ENCODE measurements around the gene VPS13D. TPM values are rescaled to one million over a fixed set of nuclear protein-coding genes. Genes with fewer than 3 reads are reported as not detected.

The VPS13D gene
- total RNA-seq, 2 donors from 2014 or later, result 63.5 to 67.6 TPM

DNA sequence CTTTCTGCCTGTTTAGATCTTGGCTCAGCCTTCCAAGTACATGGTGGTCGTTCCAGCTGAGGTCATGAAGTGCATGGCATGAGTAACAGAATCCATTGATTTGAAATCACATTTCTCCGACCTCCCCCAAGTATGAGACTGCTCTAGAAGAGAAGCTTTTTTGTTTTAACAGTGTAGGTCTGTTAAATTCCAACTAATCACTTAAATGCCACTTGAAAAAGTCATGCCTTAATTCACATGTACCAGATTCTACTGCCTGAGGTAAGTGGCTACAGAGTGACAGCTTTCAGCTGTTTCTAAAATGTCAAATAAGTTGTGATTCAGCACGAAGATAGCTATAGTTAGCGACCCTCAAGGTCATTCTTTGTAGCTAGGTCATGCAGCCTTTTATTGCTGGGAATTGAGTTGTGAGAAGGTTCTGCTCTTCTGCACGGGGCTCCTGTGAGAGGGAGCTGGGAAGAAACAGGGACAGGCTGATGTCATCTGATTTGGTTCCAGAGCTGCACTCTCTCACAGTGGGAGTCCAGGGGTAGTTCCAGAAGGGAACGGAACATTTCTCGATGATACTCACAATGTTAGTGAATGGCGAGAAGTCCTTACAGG, 112.7 kb downstream of the VPS13D start:
- Mint-ChIP-seq H3K27ac (peak overlapping the region; percentile 47), H3K36me3 (ENCODE audit: low read depth) (no peaks in the 10 kb centered on the region)
- no peak for ATAC-seq

DNA sequence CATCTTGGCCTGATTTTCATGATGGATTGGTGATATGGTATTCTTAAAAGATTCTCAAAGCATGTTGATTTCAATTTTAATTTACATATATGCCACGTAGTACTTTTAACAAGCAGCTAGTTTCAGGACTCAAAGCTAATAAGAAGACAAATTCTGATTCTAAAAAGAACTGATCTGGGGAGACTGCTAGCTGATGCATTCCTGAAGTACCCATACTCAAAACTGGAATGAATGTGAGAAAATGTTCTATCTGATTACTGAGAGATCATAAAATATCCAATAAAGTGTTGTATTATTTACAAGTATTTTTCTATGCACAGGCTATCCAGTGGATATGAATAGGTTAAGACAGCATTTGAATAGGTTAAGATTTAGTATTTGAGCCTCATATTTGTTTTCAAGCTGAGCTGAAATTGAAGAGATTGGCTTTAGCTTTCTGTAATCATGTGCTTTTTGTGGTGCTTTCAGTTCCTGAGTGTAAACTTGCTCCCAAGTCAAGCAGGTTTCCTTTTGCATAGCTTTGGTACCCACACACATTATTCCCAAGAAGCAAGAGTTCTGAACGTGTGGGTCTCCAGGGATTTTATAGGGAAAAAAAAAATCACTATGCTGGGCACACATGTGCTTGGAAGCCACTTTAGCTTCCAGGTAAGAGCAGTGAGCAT, 114.1 kb downstream of the VPS13D start:
- Mint-ChIP-seq H3K27ac (peak overlapping the region; percentile 98), H3K36me3 (ENCODE audit: low read depth) (no peaks in the 10 kb centered on the region), H3K4me1 (peaks cover 46% of the 10 kb centered on the region), H3K4me3 (no peak overlapping the region), H3K27me3 (no peaks in the 10 kb centered on the region)
- H3K9me3 ChIP-seq (ENCODE audit: control insufficient read depth, low read length, poor library complexity, severe bottlenecking), result no peaks in the 10 kb centered on the region
- DNase-seq (no peak), ATAC-seq (no peak)

More for the DNA sequence above, 112.7 kb downstream of the VPS13D start:
- H3K4me3 Mint-ChIP-seq, result no peak overlapping the region
- no peak for DNase-seq
- peaks cover 46% of the 10 kb centered on the region for H3K4me1 Mint-ChIP-seq
- H3K27me3 Mint-ChIP-seq, result no peaks in the 10 kb centered on the region
- H3K9me3 ChIP-seq (ENCODE audit: control insufficient read depth, low read length, poor library complexity, severe bottlenecking), result no peaks in the 10 kb centered on the region

DNA sequence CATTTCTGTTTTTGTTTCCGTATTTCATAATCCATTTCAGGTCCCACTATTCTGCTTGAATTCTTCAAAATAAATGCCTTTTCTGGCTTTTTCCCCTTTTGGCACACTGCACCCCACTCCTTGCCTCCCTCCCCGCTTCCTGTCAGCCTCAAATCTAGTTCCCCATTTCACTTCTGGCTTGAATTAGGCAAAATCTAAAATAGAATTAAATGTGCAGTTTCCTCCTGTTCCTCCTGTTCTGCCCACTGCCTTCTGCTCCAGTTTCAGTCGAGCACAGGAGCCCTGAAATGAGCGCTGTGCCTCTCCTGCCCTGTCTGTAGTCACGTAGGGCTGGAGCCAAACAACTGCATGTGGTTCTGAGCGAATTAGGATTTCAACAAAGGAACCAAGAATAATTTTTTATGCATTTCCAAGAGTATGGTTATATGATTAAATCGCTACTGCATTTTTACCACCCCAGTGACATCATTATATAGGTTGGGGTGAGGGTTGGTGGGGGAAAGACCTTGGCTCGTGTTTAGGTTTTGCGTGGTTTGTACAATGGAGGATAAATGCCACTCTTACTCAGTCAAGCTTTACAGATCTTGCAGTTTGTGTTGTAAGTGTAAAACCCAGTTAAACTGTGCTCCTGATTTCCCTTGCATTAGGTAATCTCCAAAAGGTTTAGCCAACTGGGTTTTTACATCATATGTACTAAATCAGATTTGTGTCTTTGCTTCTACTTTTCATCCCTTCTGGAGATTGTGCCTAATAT, 114.9 kb downstream of the VPS13D start:
- Mint-ChIP-seq H3K36me3 (ENCODE audit: low read depth) (peaks cover 6% of the 10 kb centered on the region), H3K27me3 (no peaks in the 10 kb centered on the region), H3K4me3 (peak overlapping the region; percentile 76), H3K4me1 (peaks cover 46% of the 10 kb centered on the region), H3K27ac (peak overlapping the region; percentile 98)
- peak; percentile 56 for ATAC-seq
- no peak for DNase-seq
- H3K9me3 ChIP-seq (ENCODE audit: control insufficient read depth, low read length, poor library complexity, severe bottlenecking), result no peaks in the 10 kb centered on the region

DNA sequence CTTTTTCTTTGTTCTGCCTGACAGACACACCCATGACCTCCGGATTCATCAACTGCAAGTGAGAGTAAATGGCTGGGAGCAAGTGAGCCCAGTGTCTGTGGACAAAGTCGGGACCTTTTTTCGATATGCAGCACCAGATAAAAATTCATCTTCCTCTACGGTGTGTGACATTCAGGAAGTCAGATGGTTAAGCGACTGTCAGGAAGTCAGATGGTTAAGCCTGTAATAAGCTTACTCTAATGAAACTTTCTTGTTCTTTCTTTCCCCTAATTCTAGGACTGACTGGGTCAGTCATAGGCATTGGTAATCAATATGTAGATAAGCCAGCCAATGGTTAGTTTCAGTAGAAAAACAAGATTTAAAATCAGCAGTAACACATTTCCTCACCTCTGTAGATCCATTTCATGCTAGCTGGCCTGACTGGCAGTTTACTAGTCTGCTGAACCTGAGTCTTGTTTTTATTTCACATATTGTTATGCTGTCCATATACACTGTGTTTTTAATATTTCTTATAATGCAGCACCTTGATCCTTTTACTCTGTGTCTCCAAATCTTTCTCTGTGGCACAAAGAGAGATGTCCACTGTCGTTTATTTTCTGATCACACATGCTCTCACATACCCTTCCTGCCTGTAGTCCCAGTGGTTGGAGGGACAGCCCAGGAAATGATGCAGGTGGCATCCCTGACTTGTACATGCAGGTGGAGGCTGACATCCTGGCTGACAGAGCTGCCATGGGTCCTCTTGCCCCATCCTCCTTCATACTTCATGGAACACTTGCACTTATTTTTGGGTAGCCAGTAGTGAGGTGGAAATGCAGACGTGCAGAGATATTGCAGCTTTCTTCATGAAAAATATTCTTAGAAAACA, 115.8 kb downstream of the VPS13D start:
- Mint-ChIP-seq H3K27ac (peak overlapping the region; percentile 98), H3K27me3 (no peaks in the 10 kb centered on the region), H3K36me3 (ENCODE audit: low read depth) (peaks cover 6% of the 10 kb centered on the region), H3K4me1 (peaks cover 38% of the 10 kb centered on the region), H3K4me3 (peak overlapping the region; percentile 76)
- ATAC-seq (peak; percentile 80), DNase-seq (no peak)
- H3K9me3 ChIP-seq (ENCODE audit: control insufficient read depth, low read length, poor library complexity, severe bottlenecking), result no peaks in the 10 kb centered on the region

DNA sequence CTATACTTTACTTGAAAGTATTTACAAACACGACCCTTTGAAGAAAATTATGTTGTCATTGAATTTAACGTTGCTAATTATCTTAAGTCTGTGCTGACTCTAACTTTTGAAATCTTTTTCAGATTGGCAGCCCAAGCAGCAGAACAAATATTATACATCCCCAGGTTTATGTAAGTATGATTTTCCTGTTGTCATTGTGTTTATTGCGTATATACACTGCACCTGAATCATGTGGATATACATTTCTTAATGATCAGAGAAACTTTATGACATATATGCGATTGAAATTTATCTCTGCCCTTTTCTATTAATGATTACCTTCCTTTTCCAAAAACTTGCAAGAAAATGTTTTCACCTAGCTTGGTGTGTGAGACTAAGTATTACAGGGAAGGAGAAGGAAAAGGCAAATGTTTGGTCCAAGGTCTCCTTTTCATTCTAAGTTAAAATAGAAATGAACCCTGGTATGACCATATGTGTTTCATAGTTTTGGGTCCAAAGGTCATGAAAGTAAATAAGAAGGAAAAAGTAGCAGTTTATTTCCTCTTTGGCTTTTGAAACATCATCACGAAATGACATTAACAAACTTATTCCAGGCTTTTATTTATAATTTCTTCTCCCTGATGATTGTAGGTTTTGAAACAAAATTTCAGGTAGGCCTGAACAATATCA, 116.8 kb downstream of the VPS13D start:
- Mint-ChIP-seq H3K36me3 (ENCODE audit: low read depth) (peaks cover 6% of the 10 kb centered on the region), H3K4me3 (no peak overlapping the region), H3K27ac (peak overlapping the region; percentile 98), H3K27me3 (no peaks in the 10 kb centered on the region), H3K4me1 (peaks cover 33% of the 10 kb centered on the region)
- DNase-seq, result no peak
- H3K9me3 ChIP-seq (ENCODE audit: control insufficient read depth, low read length, poor library complexity, severe bottlenecking), result no peaks in the 10 kb centered on the region
- no peak for ATAC-seq

DNA sequence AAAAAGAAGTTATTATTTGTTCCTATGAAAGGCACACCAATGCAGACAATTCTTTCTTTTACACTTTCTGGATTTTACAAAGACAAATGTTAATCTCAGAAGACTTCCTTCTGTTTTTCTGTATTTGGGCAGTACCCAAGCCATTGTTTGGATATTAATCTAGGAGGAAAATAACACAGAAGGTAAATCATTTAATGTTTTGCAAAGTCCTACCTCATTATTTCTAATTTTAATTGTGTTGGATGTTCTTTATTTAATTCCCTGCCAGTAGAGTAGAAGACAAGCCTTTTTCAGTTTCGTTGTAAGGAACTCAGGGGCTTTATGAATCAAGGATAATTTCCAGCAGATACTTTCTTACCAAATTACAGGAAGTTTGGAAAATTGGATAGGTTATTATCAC, 118.3 kb downstream of the VPS13D start:
- H3K36me3 Mint-ChIP-seq (ENCODE audit: low read depth), result peaks cover 6% of the 10 kb centered on the region
- ATAC-seq (no peak), DNase-seq (no peak)

DNA sequence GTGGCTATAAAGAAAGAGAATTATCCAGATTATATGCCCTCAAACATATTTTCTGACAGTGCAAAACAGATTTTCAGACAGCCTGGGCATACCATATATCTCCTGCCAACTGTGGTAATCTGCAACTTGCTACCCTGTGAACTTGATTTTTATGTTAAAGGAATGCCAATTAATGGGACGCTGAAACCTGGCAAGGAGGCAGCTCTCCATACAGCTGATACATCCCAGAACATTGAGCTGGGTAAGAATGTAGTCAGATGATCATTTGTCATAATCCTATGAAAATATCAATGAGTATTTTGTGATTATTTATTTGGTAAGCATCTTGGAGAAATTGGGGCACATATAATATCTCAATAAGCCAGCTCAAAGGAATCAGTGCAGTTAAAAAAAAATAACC, 124.2 kb downstream of the VPS13D start:
- no peak overlapping the region for H3K27ac Mint-ChIP-seq
- ATAC-seq (no peak), DNase-seq (no peak)
- no peak overlapping the region for H3K4me3 Mint-ChIP-seq
- peaks cover 3% of the 10 kb centered on the region for H3K4me1 Mint-ChIP-seq
- H3K27me3 Mint-ChIP-seq, result no peaks in the 10 kb centered on the region
- no peaks in the 10 kb centered on the region for H3K9me3 ChIP-seq (ENCODE audit: control insufficient read depth, low read length, poor library complexity, severe bottlenecking)
- H3K36me3 Mint-ChIP-seq (ENCODE audit: low read depth), result peaks cover 13% of the 10 kb centered on the region

More for the DNA sequence above, 118.3 kb downstream of the VPS13D start:
- no peak overlapping the region for H3K4me3 Mint-ChIP-seq
- H3K27me3 Mint-ChIP-seq, result no peaks in the 10 kb centered on the region
- no peaks in the 10 kb centered on the region for H3K9me3 ChIP-seq (ENCODE audit: control insufficient read depth, low read length, poor library complexity, severe bottlenecking)
- no peak overlapping the region for H3K27ac Mint-ChIP-seq
- peaks cover 24% of the 10 kb centered on the region for H3K4me1 Mint-ChIP-seq

DNA sequence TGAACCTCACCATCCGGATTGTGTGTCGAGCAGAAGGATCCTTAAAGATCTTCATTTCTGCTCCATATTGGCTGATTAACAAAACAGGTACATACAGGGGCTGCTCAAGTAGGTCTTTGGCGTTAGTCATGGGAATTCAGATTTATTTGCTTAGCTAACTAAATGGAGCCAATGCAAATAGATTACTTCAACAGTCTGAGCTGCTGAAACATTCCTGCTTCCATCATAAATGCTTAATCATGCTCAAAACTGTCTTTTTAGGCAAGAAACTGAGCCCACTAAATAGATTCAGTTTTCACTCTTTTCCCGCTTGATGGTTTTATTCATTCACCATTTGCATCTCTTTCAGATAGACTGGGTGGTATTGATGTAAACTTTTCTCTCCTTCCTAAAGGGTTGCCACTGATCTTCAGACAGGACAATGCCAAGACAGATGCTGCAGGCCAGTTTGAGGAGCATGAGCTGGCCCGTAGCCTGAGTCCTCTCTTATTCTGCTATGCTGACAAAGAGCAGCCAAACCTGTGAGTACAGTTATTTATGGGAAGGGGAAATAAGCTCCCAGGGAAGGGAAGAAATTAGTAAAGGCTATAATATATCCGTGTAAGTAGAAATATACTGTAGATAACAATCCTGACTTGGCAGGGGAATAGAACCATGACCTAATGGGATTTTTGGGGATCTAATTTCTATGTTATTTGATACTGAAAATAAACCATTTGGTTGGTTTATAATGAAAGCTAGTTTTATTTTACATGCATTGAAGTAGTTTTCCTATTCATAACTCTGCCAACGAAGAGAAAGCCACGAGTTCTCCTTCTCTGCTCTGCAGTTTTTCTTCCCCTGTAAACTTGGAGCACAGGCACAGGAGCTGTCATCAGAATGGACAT, 126.4 kb downstream of the VPS13D start:
- Mint-ChIP-seq H3K36me3 (ENCODE audit: low read depth) (peaks cover 7% of the 10 kb centered on the region), H3K27me3 (no peaks in the 10 kb centered on the region), H3K27ac (no peak overlapping the region), H3K4me3 (no peak overlapping the region), H3K4me1 (peaks cover 8% of the 10 kb centered on the region)
- DNase-seq (no peak), ATAC-seq (no peak)
- H3K9me3 ChIP-seq (ENCODE audit: control insufficient read depth, low read length, poor library complexity, severe bottlenecking), result no peaks in the 10 kb centered on the region

DNA sequence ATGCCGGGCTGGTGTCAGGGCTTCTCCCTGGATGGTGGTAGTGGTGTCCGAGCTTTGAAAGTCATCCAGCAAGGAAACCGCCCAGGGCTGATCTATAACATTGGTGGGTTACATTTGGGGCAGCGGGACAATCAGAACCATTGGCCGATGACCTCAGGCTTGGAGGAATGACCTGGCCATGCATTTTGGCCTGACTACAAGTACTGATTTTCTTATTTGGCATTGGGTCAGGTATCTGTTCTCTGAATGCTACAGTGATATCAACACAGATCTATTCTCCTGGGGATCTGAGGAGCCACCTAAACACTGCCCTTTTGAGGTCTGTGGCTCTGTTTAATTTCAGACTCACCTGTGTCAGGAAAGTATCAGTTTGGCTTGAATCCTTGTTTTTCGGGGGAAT, 128.7 kb downstream of the VPS13D start:
- H3K9me3 ChIP-seq (ENCODE audit: control insufficient read depth, low read length, poor library complexity, severe bottlenecking), result no peaks in the 10 kb centered on the region
- ATAC-seq (no peak), DNase-seq (no peak)
- Mint-ChIP-seq H3K36me3 (ENCODE audit: low read depth) (peaks cover 7% of the 10 kb centered on the region), H3K4me3 (no peak overlapping the region), H3K27me3 (no peaks in the 10 kb centered on the region), H3K27ac (peak overlapping the region; percentile 75), H3K4me1 (peaks cover 8% of the 10 kb centered on the region)

DNA sequence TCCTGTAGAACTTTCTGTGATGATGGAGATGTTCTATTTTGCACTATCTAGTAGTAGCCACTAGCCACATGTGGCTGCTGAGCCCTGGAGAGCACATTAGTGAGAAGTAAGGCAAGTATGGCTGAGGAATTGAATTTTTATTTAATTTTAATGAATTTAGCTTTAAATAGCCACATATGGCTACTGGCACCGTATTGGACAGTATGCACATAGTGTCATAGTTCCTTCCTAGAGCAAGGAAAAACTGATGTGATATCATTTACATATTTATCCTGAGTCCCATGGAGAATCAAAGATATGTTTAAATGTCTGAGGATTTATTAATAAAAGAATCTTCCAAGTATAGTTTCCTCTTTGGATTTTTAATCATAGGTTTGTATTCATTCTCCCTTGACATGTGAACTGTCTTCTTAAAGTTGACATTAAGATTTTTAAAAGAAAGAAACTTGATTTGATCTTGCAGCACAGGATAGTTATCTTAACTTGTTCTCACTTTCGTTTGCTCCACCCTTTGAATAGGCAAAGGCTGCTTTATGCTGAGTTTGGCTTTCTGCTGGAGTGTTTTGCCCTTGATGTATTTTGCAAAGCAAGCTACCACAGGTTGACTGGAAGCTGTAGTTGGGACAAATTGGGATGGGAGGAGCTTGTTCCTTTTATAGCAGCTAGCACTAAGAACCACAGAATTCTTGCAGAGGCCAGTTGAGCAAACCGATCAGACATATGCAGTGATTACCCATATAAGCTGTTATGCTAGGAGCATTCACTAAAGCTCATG, 129.7 kb downstream of the VPS13D start:
- ATAC-seq (no peak), DNase-seq (no peak)
- Mint-ChIP-seq H3K36me3 (ENCODE audit: low read depth) (peaks cover 9% of the 10 kb centered on the region), H3K4me1 (peaks cover 8% of the 10 kb centered on the region), H3K27ac (peak overlapping the region; percentile 75), H3K27me3 (no peaks in the 10 kb centered on the region), H3K4me3 (no peak overlapping the region)
- no peaks in the 10 kb centered on the region for H3K9me3 ChIP-seq (ENCODE audit: control insufficient read depth, low read length, poor library complexity, severe bottlenecking)

DNA sequence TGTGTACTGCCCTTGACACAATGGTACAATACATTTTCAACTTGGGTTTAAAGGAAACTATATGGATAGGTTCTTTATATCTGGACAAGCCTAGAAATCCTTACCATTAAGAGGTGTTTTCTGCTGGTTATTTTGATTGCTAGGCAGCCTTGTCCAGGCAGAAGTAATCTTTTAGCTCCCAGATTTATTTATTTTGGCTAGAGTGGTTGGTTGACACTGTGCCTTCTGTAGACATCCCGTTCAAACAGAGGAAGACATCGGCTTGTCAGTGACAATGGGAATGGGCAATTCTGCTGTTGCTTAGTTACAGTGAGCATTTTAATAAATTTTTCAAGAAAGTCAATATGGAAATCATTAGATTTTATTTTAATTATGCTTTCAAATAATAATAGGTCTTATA, 138.8 kb downstream of the VPS13D start:
- Mint-ChIP-seq H3K27me3 (no peaks in the 10 kb centered on the region), H3K4me1 (peaks cover 6% of the 10 kb centered on the region), H3K27ac (no peak overlapping the region), H3K36me3 (ENCODE audit: low read depth) (peaks cover 11% of the 10 kb centered on the region), H3K4me3 (no peak overlapping the region)
- ATAC-seq, result no peak
- H3K9me3 ChIP-seq (ENCODE audit: control insufficient read depth, low read length, poor library complexity, severe bottlenecking), result no peaks in the 10 kb centered on the region
- DNase-seq, result no peak
